Measurements from ENCODE around the gene ZNF280B. TPM values are rescaled to one million over a fixed set of nuclear protein-coding genes. Genes with fewer than 3 reads are reported as not detected.
"Not testable (repeated sequence)": the region's sequence is repeated elsewhere in the genome, so short reads cannot be mapped to it uniquely, and the experiment has no call there.

ZNF280B gene
- total and polyA plus RNA-seq, 5 donors: 0.59 to 1.7 (median 1.4) TPM

- 85% methylated on average over 1 of the region's 1 CpG for WGBS
- no peak for ATAC-seq
- Histone ChIP-seq H3K27me3 (ENCODE audit: control insufficient read depth, insufficient read depth) (peaks cover 6% of the 10 kb centered on the region), H3K27ac (ENCODE audit: low read length) (no peak overlapping the region), H3K4me1 (ENCODE audit: control insufficient read depth, insufficient read depth, low read length) (no peaks in the 10 kb centered on the region), H3K4me3 (ENCODE audit: low read length) (no peak overlapping the region), H3K9me3 (ENCODE audit: control insufficient read depth, low read length) (peaks cover 3% of the 10 kb centered on the region)
- intact Hi-C loops (cut with DNase I): no loop called here
- no peak for DNase-seq
Observed at GRCh38 chr22:22449819-22450218, 58.7 kb downstream of the ZNF280B start.

- no peaks in the 10 kb centered on the region for H3K27me3 ChIP-seq (ENCODE audit: control insufficient read depth, insufficient read depth)
- H3K9me3 ChIP-seq (ENCODE audit: control insufficient read depth, low read length): no peaks in the 10 kb centered on the region
- no peak for DNase-seq
- ATAC-seq: no peak
- H3K27ac ChIP-seq (ENCODE audit: low read length): no peak overlapping the region
- H3K4me1 ChIP-seq (ENCODE audit: control insufficient read depth, insufficient read depth, low read length): no peaks in the 10 kb centered on the region
- H3K4me3 ChIP-seq (ENCODE audit: low read length): no peak overlapping the region
- 34% methylated on average over 2 of the region's 2 CpGs for WGBS
- intact Hi-C loops (cut with DNase I): no loop called here
Observed at GRCh38 chr22:22446517-22446916, 62.0 kb downstream of the ZNF280B start.

- H3K27me3 ChIP-seq (ENCODE audit: control insufficient read depth, insufficient read depth); intact Hi-C loops (cut with DNase I): not testable (repeated sequence)
- 85% methylated on average over 5 of the region's 5 CpGs for WGBS
Observed at GRCh38 chr22:22444007-22444589, 64.4 kb downstream of the ZNF280B start.

GRCh38 chr22:22442928-22443709, 65.4 kb downstream of the ZNF280B start:
- Histone ChIP-seq H3K4me1 (ENCODE audit: control insufficient read depth, insufficient read depth, low read length) (no peaks in the 10 kb centered on the region), H3K27me3 (ENCODE audit: control insufficient read depth, insufficient read depth) (no peaks in the 10 kb centered on the region), H3K9me3 (ENCODE audit: control insufficient read depth, low read length) (no peaks in the 10 kb centered on the region), H3K4me3 (ENCODE audit: low read length) (no peak overlapping the region), H3K27ac (ENCODE audit: low read length) (no peak overlapping the region)
- WGBS: 84% methylated on average over 7 of the region's 7 CpGs
- ATAC-seq (no peak), DNase-seq (no peak)
- intact Hi-C loops (cut with DNase I): no loop called here

More at GRCh38 chr22:22444007-22444589, 64.4 kb downstream of the ZNF280B start:
- H3K27ac ChIP-seq (ENCODE audit: low read length); ATAC-seq; H3K9me3 ChIP-seq (ENCODE audit: control insufficient read depth, low read length); H3K4me3 ChIP-seq (ENCODE audit: low read length); H3K4me1 ChIP-seq (ENCODE audit: control insufficient read depth, insufficient read depth, low read length); DNase-seq: not testable (repeated sequence)

GRCh38 chr22:22441626-22442025, 66.9 kb downstream of the ZNF280B start:
- H3K4me1 ChIP-seq (ENCODE audit: control insufficient read depth, insufficient read depth, low read length); H3K9me3 ChIP-seq (ENCODE audit: control insufficient read depth, low read length); ATAC-seq; intact Hi-C loops (cut with DNase I); H3K27ac ChIP-seq (ENCODE audit: low read length); H3K27me3 ChIP-seq (ENCODE audit: control insufficient read depth, insufficient read depth); H3K4me3 ChIP-seq (ENCODE audit: low read length): not testable (repeated sequence)
- 92% methylated on average over 28 of the region's 28 CpGs for WGBS
- peak in 1 of 3 donors; percentile 54 for DNase-seq

- intact Hi-C loops (cut with DNase I): no loop called here
- Histone ChIP-seq H3K4me3 (ENCODE audit: low read length) (no peak overlapping the region), H3K27ac (ENCODE audit: low read length) (no peak overlapping the region), H3K4me1 (ENCODE audit: control insufficient read depth, insufficient read depth, low read length) (no peaks in the 10 kb centered on the region), H3K27me3 (ENCODE audit: control insufficient read depth, insufficient read depth) (no peaks in the 10 kb centered on the region), H3K9me3 (ENCODE audit: control insufficient read depth, low read length) (no peaks in the 10 kb centered on the region)
- WGBS: 88% methylated on average over 1 of the region's 1 CpG
- no peak for ATAC-seq
- DNase-seq: no peak
Observed at GRCh38 chr22:22440188-22440587, 68.4 kb downstream of the ZNF280B start.

Other genes starting within 250 kb of the ZNF280B start
- not detected for gene ZNF280A, start 11.5 kb upstream of the ZNF280B start, total RNA-seq
- not detected for gene ZNF280A, start 11.5 kb upstream of the ZNF280B start, polyA plus RNA-seq
- gene PRAME, start 50.5 kb upstream of the ZNF280B start, total RNA-seq: not detected
- 0.05 TPM for gene PRAME, start 50.5 kb upstream of the ZNF280B start, polyA plus RNA-seq
- gene GGTLC2, start 135.9 kb upstream of the ZNF280B start, total RNA-seq: not detected
- not detected for gene GGTLC2, start 135.9 kb upstream of the ZNF280B start, polyA plus RNA-seq

Measured in right cardiac atrium (tissue), 5 donors.